Kidney epithelial cell (primary cell): ENCODE measurements around the gene WWC2. TPM values are rescaled to one million over a fixed set of nuclear protein-coding genes. Genes with fewer than 3 reads are reported as not detected.

Experiments used
- DNase-seq: peaks from one replicate; pipeline ENCODE4 v3.0.0-alpha.2; 2010; ENCODE audit warnings: low read depth
- H3K27me3 ChIP-seq: 2 replicates; pipeline ENCODE4 v1.6.0; 2011; ENCODE audit warnings: low read length; ENCODE audit not compliant: control insufficient read depth, insufficient read depth
- H3K36me3 ChIP-seq: 2 replicates; pipeline ENCODE4 v1.5.1; 2011; ENCODE audit warnings: low read length; ENCODE audit not compliant: control insufficient read depth, insufficient read depth
- H3K4me3 ChIP-seq: 2 replicates; pipeline ENCODE4 v1.5.1; 2011; ENCODE audit warnings: low read depth, mild to moderate bottlenecking, control low read depth, low read length
- CTCF ChIP-seq: IDR thresholded peaks from 2 replicates; pipeline ENCODE4 v1.5.1; 2011; ENCODE audit warnings: mild to moderate bottlenecking, moderate library complexity, low read length, control low read depth, inconsistent platforms; ENCODE audit not compliant: insufficient read depth, poor library complexity, severe bottlenecking
- total RNA-seq: library from RNA; depleted of rRNA; stranded (reverse); fragments of >200 nt; gene quantifications from 2 replicates; pipeline ENCODE4 v1.2.3, GENCODE V29; 2015

Gene WWC2
- total RNA-seq, 1 donor from 2014 or later = 29.0 TPM

GRCh38 chr4:183195534-183195933 is 96.5 kb downstream of the WWC2 start:
- no peak for DNase-seq
- no peak overlapping the region for H3K4me3 ChIP-seq
- no peaks in the 10 kb centered on the region for H3K36me3 ChIP-seq
- no peak for TF ChIP-seq CTCF
- no peaks in the 10 kb centered on the region for H3K27me3 ChIP-seq

GRCh38 chr4:183197140-183197539 is 98.1 kb downstream of the WWC2 start:
- no peak for TF ChIP-seq CTCF
- H3K36me3 ChIP-seq = no peaks in the 10 kb centered on the region
- H3K4me3 ChIP-seq = no peak overlapping the region
- no peaks in the 10 kb centered on the region for H3K27me3 ChIP-seq
- DNase-seq = no peak

GRCh38 chr4:183200453-183200852 is 101.4 kb downstream of the WWC2 start:
- DNase-seq = no peak
- Histone ChIP-seq H3K36me3 (no peaks in the 10 kb centered on the region), H3K27me3 (no peaks in the 10 kb centered on the region), H3K4me3 (no peak overlapping the region)
- TF ChIP-seq CTCF = no peak

GRCh38 chr4:183201331-183201730 is 102.3 kb downstream of the WWC2 start:
- TF ChIP-seq CTCF = no peak
- no peak overlapping the region for H3K4me3 ChIP-seq
- H3K27me3 ChIP-seq = no peaks in the 10 kb centered on the region
- H3K36me3 ChIP-seq = no peaks in the 10 kb centered on the region
- DNase-seq = no peak

DNA sequence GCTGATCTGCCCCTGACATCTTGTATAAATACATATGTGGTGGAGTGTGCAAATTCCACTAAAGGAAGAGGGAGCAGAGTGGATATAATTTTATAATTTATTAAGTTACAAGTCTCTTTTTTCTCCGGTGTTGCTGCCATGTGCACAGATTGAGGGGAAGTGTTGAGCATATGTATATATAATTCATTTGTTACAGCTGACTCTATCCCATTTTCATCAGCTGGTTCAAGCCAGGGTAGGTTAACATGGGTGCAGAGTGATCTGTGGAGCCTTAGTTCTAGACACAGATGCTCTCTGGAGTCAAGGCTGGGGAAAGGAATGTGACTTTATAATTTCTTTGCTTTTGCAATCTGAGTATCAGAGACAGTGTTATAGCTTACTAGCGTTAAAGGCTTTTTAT is 103.5 kb downstream of the WWC2 start:
- no peaks in the 10 kb centered on the region for H3K27me3 ChIP-seq
- no peaks in the 10 kb centered on the region for H3K36me3 ChIP-seq
- no peak for DNase-seq
- H3K4me3 ChIP-seq = no peak overlapping the region
- TF ChIP-seq CTCF = no peak

- Histone ChIP-seq H3K27me3 (no peaks in the 10 kb centered on the region), H3K4me3 (no peak overlapping the region), H3K36me3 (no peaks in the 10 kb centered on the region)
- no peak for TF ChIP-seq CTCF
- DNase-seq = no peak
Measured at GRCh38 chr4:183204793-183205192, 105.7 kb downstream of the WWC2 start.
